Upper lobe of right lung (tissue), 1 donor: ENCODE measurements around the gene TRPM5. TPM values are rescaled to one million over a fixed set of nuclear protein-coding genes. Genes with fewer than 3 reads are reported as not detected.
"Not testable (repeated sequence)": the region's sequence is repeated elsewhere in the genome, so short reads cannot be mapped to it uniquely, and the experiment has no call there.

Source experiments
- ATAC-seq: fragments of 200-7000 bp; cut with Tn5 transposase; one replicate; pipeline ENCODE4 v1.9.1; 2020; ENCODE audit warnings: mild to moderate bottlenecking, moderate library complexity
- DNase-seq: peaks from one replicate; pipeline ENCODE4 v3.0.0-alpha.2; 2020
- H3K27ac ChIP-seq: fragments of 200-600 bp; one replicate; pipeline ENCODE4 v1.8.0; 2022
- H3K27me3 ChIP-seq: fragments of 200-600 bp; one replicate; pipeline ENCODE4 v1.8.0; 2022; ENCODE audit warnings: mild to moderate bottlenecking
- H3K36me3 ChIP-seq: fragments of 200-600 bp; one replicate; pipeline ENCODE4 v1.8.0; 2022
- H3K4me1 ChIP-seq: fragments of 200-600 bp; one replicate; pipeline ENCODE4 v1.8.0; 2022
- H3K4me3 ChIP-seq: fragments of 200-600 bp; one replicate; pipeline ENCODE4 v1.8.0; 2022; ENCODE audit warnings: mild to moderate bottlenecking
- H3K9me3 ChIP-seq: fragments of 200-600 bp; one replicate; pipeline ENCODE4 v1.8.0; 2022
- CTCF ChIP-seq: fragments of 200-600 bp; IDR thresholded peaks from one replicate; pipeline ENCODE4 v1.8.0; 2022; ENCODE audit warnings: antibody characterized with exemption
- intact Hi-C: fragments of 100-400 bp; cut with DNase I; formaldehyde crosslinking; loops from one replicate; pipeline ENCODE4 v1.11.0; 2022
- total RNA-seq: library from RNA; stranded (reverse); fragmentation: NEBNext Ultra II Directional; extraction: Animal tissue kit (Norgen Biotek cat#: 25700); gene quantifications from one replicate; pipeline ENCODE4 v1.2.1, GENCODE V29; 2021
- donor health status: DM: no; HTN: yes; CAD: no; lungs with severe emphysema.

The TRPM5 gene
- total RNA-seq, 1 donor from 2014 or later, result not detected

GRCh38 chr11:2483426-2483825 is 39.1 kb upstream of the TRPM5 start:
- H3K27ac ChIP-seq, result no peak overlapping the region
- H3K4me1 ChIP-seq, result peaks cover 3% of the 10 kb centered on the region
- no peak overlapping the region for H3K4me3 ChIP-seq
- ATAC-seq, result no peak
- peaks cover 14% of the 10 kb centered on the region for H3K9me3 ChIP-seq
- intact Hi-C loops, result no loop called here
- peak; percentile 25 for DNase-seq
- no peaks in the 10 kb centered on the region for H3K27me3 ChIP-seq
- TF ChIP-seq CTCF, result no peak
- H3K36me3 ChIP-seq, result no peaks in the 10 kb centered on the region

GRCh38 chr11:2482745-2483144 is 38.4 kb upstream of the TRPM5 start:
- no peak for ATAC-seq
- H3K27ac ChIP-seq, result no peak overlapping the region
- intact Hi-C loops, result no loop called here

GRCh38 chr11:2482204-2482603 is 37.9 kb upstream of the TRPM5 start:
- Histone ChIP-seq H3K27ac (no peak overlapping the region), H3K9me3 (peaks cover 2% of the 10 kb centered on the region), H3K4me1 (peaks cover 3% of the 10 kb centered on the region), H3K36me3 (no peaks in the 10 kb centered on the region), H3K27me3 (no peaks in the 10 kb centered on the region), H3K4me3 (no peak overlapping the region)
- DNase-seq (no peak), ATAC-seq (no peak)
- intact Hi-C loops, result no loop called here
- TF ChIP-seq CTCF, result no peak

More at GRCh38 chr11:2482745-2483144, 38.4 kb upstream of the TRPM5 start:
- TF ChIP-seq CTCF, result no peak
- peaks cover 3% of the 10 kb centered on the region for H3K4me1 ChIP-seq
- H3K27me3 ChIP-seq, result no peaks in the 10 kb centered on the region
- no peaks in the 10 kb centered on the region for H3K36me3 ChIP-seq
- no peak overlapping the region for H3K4me3 ChIP-seq
- peaks cover 7% of the 10 kb centered on the region for H3K9me3 ChIP-seq
- peak; percentile 25 for DNase-seq

GRCh38 chr11:2481253-2481652 is 36.9 kb upstream of the TRPM5 start:
- peak; percentile 40 for ATAC-seq
- H3K36me3 ChIP-seq, result no peaks in the 10 kb centered on the region
- no peak for TF ChIP-seq CTCF
- no peak overlapping the region for H3K27ac ChIP-seq
- H3K4me1 ChIP-seq, result peaks cover 3% of the 10 kb centered on the region
- H3K4me3 ChIP-seq, result no peak overlapping the region
- DNase-seq, result peak; percentile 56
- intact Hi-C loops, result no loop called here
- no peaks in the 10 kb centered on the region for H3K27me3 ChIP-seq
- H3K9me3 ChIP-seq, result no peaks in the 10 kb centered on the region

- TF ChIP-seq CTCF, result no peak
- DNase-seq (peak; percentile 66), ATAC-seq (peak; percentile 96)
- Histone ChIP-seq H3K36me3 (no peaks in the 10 kb centered on the region), H3K27me3 (no peaks in the 10 kb centered on the region), H3K27ac (peak overlapping the region; percentile 17), H3K4me1 (peaks cover 7% of the 10 kb centered on the region), H3K4me3 (no peak overlapping the region), H3K9me3 (no peaks in the 10 kb centered on the region)
- intact Hi-C loops, result no loop called here
Measured at GRCh38 chr11:2480874-2481220, 36.5 kb upstream of the TRPM5 start.

GRCh38 chr11:2480067-2480873 is 36.0 kb upstream of the TRPM5 start:
- not testable (repeated sequence) for H3K36me3 ChIP-seq, DNase-seq

More at GRCh38 chr11:2480067-2480873, 36.0 kb upstream of the TRPM5 start:
- H3K4me3 ChIP-seq, H3K27me3 ChIP-seq, ATAC-seq, intact Hi-C loops, H3K4me1 ChIP-seq, H3K9me3 ChIP-seq: not testable (repeated sequence)
- H3K27ac ChIP-seq, result peak overlapping the region; percentile 17
